BLaER1 treated with 17β-estradiol and CSF1 and Interleukin-3, amounts not matched to agents 10 nM and 100 nM (cell line): ENCODE results near the gene ACTL9.
A peak's percentile ranks its signal among the peaks of the same experiment; 100 is the strongest.

Experiments
- H3K27ac ChIP-seq, 11 experiments: shearing (Covaris generic); formaldehyde crosslinking; 2 replicates each; pipeline ENCODE4 v1.8.1; 2022
- H3K27me3 ChIP-seq, 11 experiments: shearing (Covaris generic); formaldehyde crosslinking; 2 replicates each; pipeline ENCODE4 v1.8.1; 2022
- H3K36me3 ChIP-seq, 11 experiments: shearing (Covaris generic); formaldehyde crosslinking; 2 replicates each; pipeline ENCODE4 v1.8.1; 2022
- H3K4me1 ChIP-seq, 10 experiments: shearing (Covaris generic); formaldehyde crosslinking; 2 replicates each; pipeline ENCODE4 v1.8.1; 2022
- H3K4me2 ChIP-seq, 11 experiments: shearing (Covaris generic); formaldehyde crosslinking; 2 replicates each; pipeline ENCODE4 v1.8.1; 2022
- H3K4me3 ChIP-seq, 10 experiments: shearing (Covaris generic); formaldehyde crosslinking; 2 replicates each; pipeline ENCODE4 v1.8.1; 2022
- H3K9ac ChIP-seq, 11 experiments: shearing (Covaris generic); formaldehyde crosslinking; 2 replicates each; pipeline ENCODE4 v1.8.1; 2022
- H3K9me3 ChIP-seq, 11 experiments: shearing (Covaris generic); formaldehyde crosslinking; replicated peaks in 1 of 11; 2 replicates each; pipeline ENCODE4 v1.8.1; 2022
- H4K20me1 ChIP-seq, 11 experiments: shearing (Covaris generic); formaldehyde crosslinking; 2 replicates each; pipeline ENCODE4 v1.8.1; 2022
- Cebpa-rat ChIP-seq, 11 experiments: shearing (Covaris generic); IDR thresholded peaks; 2 replicates each; pipeline ENCODE4 v1.8.1; 2022

The ACTL9 gene

DNA sequence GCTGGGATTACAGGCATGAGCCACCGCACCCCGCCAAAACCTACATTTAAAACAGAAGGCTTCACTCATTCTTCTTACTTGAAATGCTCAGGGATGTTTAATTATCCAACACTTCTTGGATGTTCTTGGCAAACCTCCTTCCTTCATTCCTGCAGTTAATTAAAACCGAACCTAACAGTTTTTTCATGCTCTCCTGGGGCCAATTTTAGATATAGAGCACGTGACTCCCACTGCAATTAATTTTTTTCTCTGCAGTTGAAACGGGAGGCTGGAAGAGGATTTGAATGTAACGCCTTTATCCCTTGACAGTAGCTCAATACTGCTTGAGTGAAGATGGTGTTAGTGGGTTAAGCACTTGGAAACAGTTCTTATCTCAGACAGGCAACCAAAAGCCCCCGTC is 4.6 kb upstream of the ACTL9 start:
- H3K36me3 ChIP-seq, result no peaks in the 10 kb centered on the region
- H3K4me1 ChIP-seq, result peaks cover 44 to 71% (median 55%) of the 10 kb centered on the region in 10 experiments
- H3K27ac ChIP-seq, result peak overlapping the region in 9 of 11 experiments; percentile 36 to 68 (median 57); a peak in 17 of 22 replicates
- peak overlapping the region in 3 of 11 experiments; percentile 11 to 37 (median 35); a peak in 4 of 22 replicates for H3K9ac ChIP-seq
- H3K4me3 ChIP-seq, result no peak overlapping the region
- H3K27me3 ChIP-seq, result no peaks in the 10 kb centered on the region
- TF ChIP-seq Cebpa-rat (IDR thresholded peaks at IDR 0.05), result no peak
- H4K20me1 ChIP-seq, result no peaks in the 10 kb centered on the region
- no peaks in the 10 kb centered on the region for H3K9me3 ChIP-seq
- peak overlapping the region; percentile 56 to 95 (median 74) for H3K4me2 ChIP-seq

DNA sequence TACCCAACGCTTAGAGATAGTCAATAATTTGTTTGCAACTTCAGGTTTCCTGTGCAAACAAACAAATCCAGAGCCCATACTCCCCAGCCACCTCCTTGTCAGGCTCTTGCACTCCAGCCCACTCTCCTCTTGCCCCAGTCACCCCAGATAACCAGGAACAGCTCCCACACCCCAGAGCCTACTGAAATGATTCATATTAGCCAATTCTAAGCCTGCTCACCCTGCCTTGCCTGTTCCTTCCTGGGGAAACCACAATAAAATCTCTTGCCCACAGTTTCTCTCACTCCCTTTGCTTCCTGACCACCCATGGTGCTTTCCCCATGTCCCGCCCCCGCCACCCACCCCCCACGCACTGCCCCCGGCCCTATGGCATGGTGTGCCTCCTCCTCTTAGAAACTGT is 3.8 kb upstream of the ACTL9 start:
- Histone ChIP-seq H3K27ac (peak overlapping the region in 9 of 11 experiments; percentile 68 to 81 (median 77); a peak in 19 of 22 replicates), H3K27me3 (no peaks in the 10 kb centered on the region), H3K4me3 (peak overlapping the region in 8 of 10 experiments; percentile 12 to 59 (median 30); a peak in 7 of 20 replicates), H3K9ac (peak overlapping the region; percentile 10 to 72 (median 65); a peak in 17 of 22 replicates), H3K9me3 (no peaks in the 10 kb centered on the region), H3K4me2 (peak overlapping the region; percentile 73 to 95 (median 86)), H3K36me3 (no peaks in the 10 kb centered on the region), H3K4me1 (peaks cover 44 to 71% (median 55%) of the 10 kb centered on the region in 10 experiments), H4K20me1 (no peaks in the 10 kb centered on the region)
- peak in 4 of 11 experiments; percentile 19 to 86 (median 60); a peak in 5 of 22 replicates for TF ChIP-seq Cebpa-rat (IDR thresholded peaks at IDR 0.05)

DNA sequence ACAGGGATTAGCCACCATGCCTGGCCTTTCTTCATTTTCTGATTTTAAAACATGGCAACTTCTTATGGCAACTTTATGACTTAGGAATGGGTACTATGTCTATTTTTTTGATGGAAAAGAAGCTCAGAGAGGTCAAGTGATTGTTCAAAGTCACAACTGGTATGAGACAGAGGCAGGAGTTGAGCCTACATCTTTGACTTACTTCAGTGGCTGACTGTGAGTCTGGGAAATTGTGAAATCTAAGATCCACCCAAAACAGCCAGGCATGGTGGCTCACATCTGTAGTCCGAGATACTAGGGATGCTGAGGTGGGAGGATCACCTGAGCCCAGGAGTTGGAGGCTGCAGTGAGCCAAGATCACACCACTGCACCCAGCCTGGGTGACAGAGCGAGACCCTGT is 2.4 kb upstream of the ACTL9 start:
- no peak overlapping the region for H3K4me3 ChIP-seq
- no peaks in the 10 kb centered on the region for H3K36me3 ChIP-seq
- no peaks in the 10 kb centered on the region for H4K20me1 ChIP-seq
- peaks cover 42 to 70% (median 54%) of the 10 kb centered on the region in 10 experiments for H3K4me1 ChIP-seq
- peak overlapping the region in 5 of 11 experiments; percentile 8 to 72 (median 65); a peak in 2 of 22 replicates for H3K9ac ChIP-seq
- no peaks in the 10 kb centered on the region for H3K27me3 ChIP-seq
- H3K9me3 ChIP-seq, result no peaks in the 10 kb centered on the region
- peak overlapping the region in 9 of 11 experiments; percentile 68 to 81 (median 77); a peak in 16 of 22 replicates for H3K27ac ChIP-seq
- peak in 1 of 11 experiments; percentile 32; a peak in 1 of 22 replicates for TF ChIP-seq Cebpa-rat (IDR thresholded peaks at IDR 0.05)
- H3K4me2 ChIP-seq, result peak overlapping the region; percentile 72 to 95 (median 86)

DNA sequence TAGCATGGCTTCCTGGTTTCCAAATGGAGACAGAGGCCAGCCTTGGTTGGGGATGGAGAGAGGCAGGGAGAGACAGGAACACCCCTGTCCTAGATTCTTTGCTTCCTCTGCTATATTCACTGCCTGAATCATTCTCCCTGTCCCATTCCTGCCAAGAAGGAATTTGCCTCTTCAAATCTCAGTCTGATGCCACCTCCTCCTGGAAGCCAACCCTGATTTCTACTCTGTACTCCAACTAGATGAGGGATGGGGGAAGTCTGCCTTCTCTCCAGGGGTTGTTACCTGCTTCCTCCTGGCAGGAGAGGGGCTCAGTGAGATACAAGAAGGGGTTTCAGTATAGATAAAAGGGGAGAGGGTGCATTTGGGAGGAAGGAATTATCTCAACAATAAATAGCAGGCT is 1.3 kb upstream of the ACTL9 start:
- no peaks in the 10 kb centered on the region for H3K9me3 ChIP-seq
- H3K27ac ChIP-seq, result no peak overlapping the region
- no peak for TF ChIP-seq Cebpa-rat (IDR thresholded peaks at IDR 0.05)

DNA sequence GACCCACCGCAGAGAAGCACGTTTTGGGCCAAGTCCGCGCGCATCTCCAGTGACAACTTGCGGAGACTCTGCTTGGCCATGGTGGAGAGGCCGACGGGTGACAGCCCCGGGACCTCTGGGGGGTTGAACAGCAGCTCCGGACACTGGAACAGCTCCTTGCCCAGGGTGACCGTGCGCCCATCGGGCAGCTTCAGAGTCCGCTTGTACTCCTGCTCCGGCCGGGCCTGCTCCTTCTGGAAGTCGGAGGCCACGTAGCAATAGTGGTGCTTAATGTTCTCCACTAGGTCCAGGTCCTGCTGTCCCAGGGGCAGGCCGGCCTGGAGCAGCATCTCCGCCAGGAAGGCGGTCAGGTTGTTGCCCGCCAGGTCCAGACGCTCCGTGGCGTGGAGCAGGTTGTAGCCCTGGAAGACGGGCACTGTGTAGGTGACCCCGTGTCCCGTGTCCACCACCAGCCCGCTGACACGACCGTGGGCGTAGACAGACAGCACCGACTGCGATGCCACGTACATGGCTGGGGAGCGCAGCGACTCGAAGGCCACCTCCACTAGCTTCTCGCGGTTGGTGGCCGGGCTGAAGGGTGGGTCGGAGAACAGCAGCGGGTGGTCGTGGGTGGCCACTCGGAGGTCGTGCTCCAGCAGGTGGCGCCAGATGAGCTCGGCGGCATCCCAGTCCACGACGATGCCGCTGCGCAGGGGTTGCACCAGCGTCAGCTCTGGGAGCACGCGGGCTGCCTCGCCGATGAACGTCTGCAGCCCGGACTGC is 743 bp downstream of the ACTL9 start:
- H3K27me3 ChIP-seq, result peaks cover 0 to 4% (median 0%) of the 10 kb centered on the region in 11 experiments; a peak in 2 of 22 replicates
- H4K20me1 ChIP-seq, result no peaks in the 10 kb centered on the region
- H3K9ac ChIP-seq, result no peak overlapping the region
- TF ChIP-seq Cebpa-rat (IDR thresholded peaks at IDR 0.05), result no peak
- no peak overlapping the region for H3K4me3 ChIP-seq
- H3K27ac ChIP-seq, result no peak overlapping the region
- no peak overlapping the region for H3K4me2 ChIP-seq
- H3K9me3 ChIP-seq, result no peaks in the 10 kb centered on the region
- H3K4me1 ChIP-seq, result peaks cover 24 to 53% (median 36%) of the 10 kb centered on the region in 10 experiments
- H3K36me3 ChIP-seq, result no peaks in the 10 kb centered on the region

More for the DNA sequence above, 1.3 kb upstream of the ACTL9 start:
- H4K20me1 ChIP-seq, result no peaks in the 10 kb centered on the region
- H3K4me1 ChIP-seq, result peaks cover 32 to 59% (median 44%) of the 10 kb centered on the region in 10 experiments
- no peaks in the 10 kb centered on the region for H3K36me3 ChIP-seq
- no peak overlapping the region for H3K4me3 ChIP-seq
- H3K27me3 ChIP-seq, result no peaks in the 10 kb centered on the region
- peak overlapping the region in 5 of 11 experiments; percentile 6 to 93 (median 13); a peak in 5 of 22 replicates for H3K4me2 ChIP-seq
- H3K9ac ChIP-seq, result no peak overlapping the region

DNA sequence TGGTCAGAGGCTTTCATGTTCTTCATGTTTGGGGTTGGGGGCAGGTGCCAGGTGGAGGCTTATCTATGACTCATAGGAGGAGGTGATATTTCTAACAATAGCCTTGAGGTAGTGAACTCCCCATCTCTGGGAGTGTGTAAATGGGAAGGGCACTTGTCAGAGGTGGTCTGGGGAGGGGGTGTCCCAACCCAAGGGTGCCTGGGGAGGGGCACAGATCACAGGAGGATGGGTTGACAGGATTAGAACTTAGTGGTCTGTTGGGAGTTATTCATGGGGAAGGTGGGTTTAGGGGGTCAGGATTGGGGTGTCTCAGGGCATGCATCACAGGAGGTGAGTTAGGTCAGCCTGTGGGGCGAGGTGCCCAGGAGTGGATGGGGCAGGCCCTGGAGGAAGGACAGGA is 1.6 kb downstream of the ACTL9 start:
- H3K4me3 ChIP-seq, result no peak overlapping the region
- TF ChIP-seq Cebpa-rat (IDR thresholded peaks at IDR 0.05), result no peak
- H3K9me3 ChIP-seq, result no peaks in the 10 kb centered on the region
- H3K4me1 ChIP-seq, result peaks cover 27 to 54% (median 38%) of the 10 kb centered on the region in 10 experiments
- H3K27ac ChIP-seq, result no peak overlapping the region
- no peaks in the 10 kb centered on the region for H4K20me1 ChIP-seq
- H3K9ac ChIP-seq, result no peak overlapping the region
- H3K4me2 ChIP-seq, result no peak overlapping the region
- peaks cover 0 to 8% (median 0%) of the 10 kb centered on the region in 11 experiments; a peak in 2 of 22 replicates for H3K27me3 ChIP-seq
- H3K36me3 ChIP-seq, result no peaks in the 10 kb centered on the region

DNA sequence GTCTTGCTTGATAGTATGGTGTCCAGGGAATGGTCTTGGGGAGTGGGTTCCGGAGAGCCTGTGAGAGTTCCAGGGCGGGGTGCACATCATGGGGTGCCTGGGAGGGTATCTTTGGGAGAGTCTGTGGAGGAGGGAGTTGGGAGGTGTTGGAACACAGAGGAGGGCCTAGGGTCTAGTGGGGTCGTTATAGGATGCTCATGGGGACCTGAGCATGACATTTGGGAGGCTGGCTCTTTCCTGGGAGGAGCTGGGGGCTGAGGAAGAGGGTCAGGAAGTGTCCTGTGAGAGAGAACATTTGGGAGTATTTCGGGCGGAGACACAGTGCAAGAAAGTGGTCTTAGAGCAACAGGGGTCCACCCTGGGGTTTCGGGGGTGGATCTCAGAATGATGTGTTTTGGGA is 2.7 kb downstream of the ACTL9 start:
- no peak for TF ChIP-seq Cebpa-rat (IDR thresholded peaks at IDR 0.05)
- Histone ChIP-seq H3K4me2 (no peak overlapping the region), H3K36me3 (no peaks in the 10 kb centered on the region), H3K4me3 (no peak overlapping the region), H3K27ac (no peak overlapping the region), H3K9ac (no peak overlapping the region), H3K4me1 (peaks cover 17 to 47% (median 30%) of the 10 kb centered on the region in 10 experiments), H3K27me3 (peaks cover 0 to 8% (median 0%) of the 10 kb centered on the region in 11 experiments; a peak in 2 of 22 replicates), H4K20me1 (no peaks in the 10 kb centered on the region), H3K9me3 (no peaks in the 10 kb centered on the region)

DNA sequence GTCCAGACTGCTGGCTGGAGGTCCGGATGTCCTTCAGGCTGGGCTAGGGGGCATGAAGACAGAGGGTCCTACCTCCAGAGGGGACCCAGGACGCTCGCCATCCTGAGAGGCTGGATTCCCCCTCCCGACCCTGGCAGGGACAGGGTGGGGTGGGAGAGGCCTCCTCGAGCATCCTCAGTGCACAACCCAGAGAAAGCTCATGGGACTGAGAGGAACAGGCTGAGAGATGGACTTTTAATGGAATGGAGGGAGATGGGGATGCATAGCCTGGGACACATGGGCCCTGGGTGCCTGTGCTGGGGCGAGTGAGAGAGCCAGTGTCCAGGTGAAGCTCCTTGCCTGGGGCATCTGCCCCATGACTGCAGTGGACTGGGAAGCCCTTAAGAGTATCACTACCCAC is 3.1 kb downstream of the ACTL9 start:
- no peak overlapping the region for H3K4me3 ChIP-seq
- no peak for TF ChIP-seq Cebpa-rat (IDR thresholded peaks at IDR 0.05)
- H3K27me3 ChIP-seq, result peaks cover 0 to 8% (median 0%) of the 10 kb centered on the region in 11 experiments; a peak in 2 of 22 replicates
- no peak overlapping the region for H3K4me2 ChIP-seq
- no peaks in the 10 kb centered on the region for H3K9me3 ChIP-seq
- H3K36me3 ChIP-seq, result no peaks in the 10 kb centered on the region
- H4K20me1 ChIP-seq, result no peaks in the 10 kb centered on the region
- peaks cover 14 to 43% (median 26%) of the 10 kb centered on the region in 10 experiments; a peak in 19 of 20 replicates for H3K4me1 ChIP-seq
- no peak overlapping the region for H3K27ac ChIP-seq
- H3K9ac ChIP-seq, result no peak overlapping the region

DNA sequence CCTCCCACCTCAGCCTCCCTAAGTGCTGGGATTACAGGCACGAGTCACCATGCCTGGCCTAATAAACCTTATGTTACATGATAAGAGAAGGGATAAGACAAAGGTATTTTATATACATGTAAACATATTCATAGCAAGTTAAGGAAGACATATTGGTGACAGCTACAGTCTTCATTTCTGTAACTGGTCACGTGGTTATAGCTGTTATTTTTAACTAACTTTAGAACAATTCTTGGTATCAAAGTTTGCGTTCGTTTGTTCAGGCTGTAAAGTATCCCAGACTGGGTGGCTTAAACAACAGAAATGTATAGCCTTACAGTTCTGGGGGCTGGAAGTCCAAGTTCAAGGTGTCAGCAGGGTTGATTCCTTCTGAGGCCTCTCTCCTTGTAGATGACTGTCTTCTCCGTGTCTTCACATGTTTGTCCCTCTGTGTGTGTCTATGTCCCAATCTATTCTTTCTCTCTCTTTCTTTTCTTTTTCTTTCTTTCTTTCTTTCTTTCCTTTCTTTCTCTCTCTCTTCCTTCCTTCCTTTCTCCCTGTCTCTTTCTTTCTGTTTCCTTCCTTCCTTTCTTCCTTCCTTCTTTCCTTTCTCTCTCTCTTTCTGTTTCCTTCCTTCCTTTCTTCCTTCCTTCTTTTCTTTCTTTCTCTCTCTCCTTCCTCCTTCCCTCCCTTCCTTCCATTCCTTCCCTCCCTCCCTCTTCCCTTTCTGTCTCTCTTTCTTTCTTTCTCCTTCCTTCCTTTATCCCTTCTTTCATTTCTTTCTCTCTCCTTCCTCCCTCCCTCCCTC is 7.6 kb downstream of the ACTL9 start:
- TF ChIP-seq Cebpa-rat (IDR thresholded peaks at IDR 0.05), result no peak
- peaks cover 15 to 28% (median 24%) of the 10 kb centered on the region in 10 experiments; a peak in 19 of 20 replicates for H3K4me1 ChIP-seq
- H3K27ac ChIP-seq, result no peak overlapping the region
- no peak overlapping the region for H3K4me2 ChIP-seq
- H3K4me3 ChIP-seq, result no peak overlapping the region
- peaks cover 0 to 8% (median 0%) of the 10 kb centered on the region in 11 experiments; a peak in 2 of 22 replicates for H3K27me3 ChIP-seq
- H3K9ac ChIP-seq, result no peak overlapping the region
- H3K9me3 ChIP-seq, result no peaks in the 10 kb centered on the region
- no peaks in the 10 kb centered on the region for H4K20me1 ChIP-seq
- H3K36me3 ChIP-seq, result no peaks in the 10 kb centered on the region
